SU-DHL-6 (cell line): ENCODE measurements around the gene TUBB3.

ENCODE experiments used
- EZH2phosphoT487 ChIP-seq: fragments of 200-600 bp; sonication (generic), shearing (Covaris generic); conservative IDR thresholded peaks from 2 replicates; pipeline ENCODE4 v1.6.1; 2018; ENCODE audit warnings: mild to moderate bottlenecking, antibody characterized with exemption, low read length, moderate library complexity, mixed read lengths
- TF ChIP-seq, protein P1 (sequence below): fragments of 200-600 bp; sonication (generic); IDR thresholded peaks from one replicate; pipeline ENCODE4 v1.5.1; 2017; ENCODE audit warnings: antibody characterized with exemption, mild to moderate bottlenecking, low read length, moderate library complexity; ENCODE audit not compliant: insufficient read depth, poor library complexity, severe bottlenecking

DNA sequence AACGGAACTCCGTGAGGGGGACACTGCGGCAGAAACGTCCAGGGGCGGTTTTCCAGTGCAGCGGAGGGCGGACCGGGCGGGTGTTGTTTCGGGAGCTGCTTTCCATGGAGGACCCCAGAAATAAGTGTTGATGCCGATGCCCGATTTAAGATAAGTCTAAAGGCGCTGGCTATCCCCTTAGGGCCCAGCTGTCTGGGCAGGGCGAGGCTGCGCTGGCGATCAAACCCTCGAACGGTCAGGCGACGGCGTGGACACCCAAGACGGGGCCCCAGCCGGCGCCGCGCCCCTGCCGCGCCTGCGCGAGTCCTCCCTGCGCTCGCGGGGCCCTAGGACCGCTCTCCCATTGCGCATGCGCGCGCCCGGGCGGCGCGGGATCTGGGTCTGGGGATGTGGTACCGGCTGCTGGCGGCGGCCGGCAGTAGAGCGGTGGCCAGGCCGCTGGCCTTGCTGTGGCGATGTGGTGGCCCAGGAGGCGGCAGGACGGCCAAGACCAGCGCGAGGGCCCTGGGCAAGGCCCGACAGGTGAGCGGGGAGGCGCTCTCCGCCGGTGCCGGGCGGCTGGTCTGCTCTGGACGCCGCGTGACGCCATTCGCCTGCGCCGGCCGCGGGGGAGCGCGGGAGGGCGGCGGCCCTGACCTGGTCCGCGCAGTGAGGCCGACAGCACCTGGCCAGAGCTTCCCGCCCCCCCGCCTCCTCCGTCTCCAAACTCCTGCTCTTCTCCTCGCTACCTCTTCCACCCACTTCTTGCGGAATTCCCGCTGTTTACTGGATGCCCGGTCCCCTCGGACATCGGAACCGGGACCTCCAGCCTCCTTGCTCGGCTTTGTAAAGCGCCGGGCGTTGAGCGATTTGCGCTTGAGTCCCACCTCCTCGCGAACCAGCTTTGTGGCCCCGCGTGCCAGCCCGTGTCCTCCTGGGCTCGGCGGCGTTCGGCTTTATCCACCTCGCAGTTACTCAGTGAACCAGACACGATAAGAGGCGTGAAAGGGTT, 49.4 kb downstream of the TUBB3 start:
- TF ChIP-seq, protein P1, sequence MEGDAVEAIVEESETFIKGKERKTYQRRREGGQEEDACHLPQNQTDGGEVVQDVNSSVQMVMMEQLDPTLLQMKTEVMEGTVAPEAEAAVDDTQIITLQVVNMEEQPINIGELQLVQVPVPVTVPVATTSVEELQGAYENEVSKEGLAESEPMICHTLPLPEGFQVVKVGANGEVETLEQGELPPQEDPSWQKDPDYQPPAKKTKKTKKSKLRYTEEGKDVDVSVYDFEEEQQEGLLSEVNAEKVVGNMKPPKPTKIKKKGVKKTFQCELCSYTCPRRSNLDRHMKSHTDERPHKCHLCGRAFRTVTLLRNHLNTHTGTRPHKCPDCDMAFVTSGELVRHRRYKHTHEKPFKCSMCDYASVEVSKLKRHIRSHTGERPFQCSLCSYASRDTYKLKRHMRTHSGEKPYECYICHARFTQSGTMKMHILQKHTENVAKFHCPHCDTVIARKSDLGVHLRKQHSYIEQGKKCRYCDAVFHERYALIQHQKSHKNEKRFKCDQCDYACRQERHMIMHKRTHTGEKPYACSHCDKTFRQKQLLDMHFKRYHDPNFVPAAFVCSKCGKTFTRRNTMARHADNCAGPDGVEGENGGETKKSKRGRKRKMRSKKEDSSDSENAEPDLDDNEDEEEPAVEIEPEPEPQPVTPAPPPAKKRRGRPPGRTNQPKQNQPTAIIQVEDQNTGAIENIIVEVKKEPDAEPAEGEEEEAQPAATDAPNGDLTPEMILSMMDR: no peak
- TF ChIP-seq EZH2phosphoT487: no peak
